GM12874 (cell line): Measurements from ENCODE around the gene HOXB3.
A peak's percentile ranks its signal among the peaks of the same experiment; 100 is the strongest.

Source experiments
- TF ChIP-seq, protein P1 (sequence below): IDR thresholded peaks from 2 replicates; pipeline ENCODE4 v1.5.1; 2011; ENCODE audit warnings: low read depth, mild to moderate bottlenecking, control low read depth, low read length, moderate library complexity; ENCODE audit not compliant: insufficient read depth

Gene HOXB3

DNA sequence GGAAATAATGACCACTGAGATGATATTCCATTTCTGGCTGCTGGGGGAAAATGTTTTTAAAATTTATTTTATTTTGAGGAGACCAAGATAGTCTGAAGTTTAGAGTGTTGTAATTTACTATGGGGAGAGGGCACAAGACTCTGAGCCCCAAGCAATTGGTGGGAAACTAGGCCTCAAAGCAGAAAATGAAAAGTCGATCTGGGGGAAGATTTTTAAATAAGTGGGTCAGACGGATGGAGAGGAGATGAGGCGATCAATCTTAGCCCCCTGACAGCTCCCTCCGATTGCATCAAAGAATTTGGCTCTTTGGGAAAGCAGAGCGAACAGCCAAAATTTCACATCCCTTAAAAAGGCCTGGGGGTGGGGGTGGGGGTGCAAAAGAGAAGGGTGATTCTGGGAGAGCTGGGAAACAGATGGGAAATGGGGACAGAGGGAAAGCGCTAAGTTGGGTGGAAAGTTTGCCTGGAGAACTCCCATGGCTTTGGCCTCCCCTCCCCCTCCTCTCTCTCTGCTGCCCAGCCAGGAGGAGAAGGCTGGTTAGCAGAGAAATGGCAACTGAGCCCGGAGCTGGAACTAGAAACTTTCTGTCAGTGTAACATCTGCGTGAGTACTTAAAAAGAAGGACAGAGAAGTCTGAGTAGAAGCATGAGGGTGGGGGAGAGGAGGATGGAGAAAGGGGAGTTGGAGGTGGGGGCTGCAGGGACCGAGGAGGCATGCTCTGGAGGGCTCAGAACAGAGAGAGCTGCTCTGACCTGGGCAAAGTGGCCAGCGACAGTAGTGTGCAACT is 43.7 kb downstream of the HOXB3 start:
- TF ChIP-seq, protein P1, sequence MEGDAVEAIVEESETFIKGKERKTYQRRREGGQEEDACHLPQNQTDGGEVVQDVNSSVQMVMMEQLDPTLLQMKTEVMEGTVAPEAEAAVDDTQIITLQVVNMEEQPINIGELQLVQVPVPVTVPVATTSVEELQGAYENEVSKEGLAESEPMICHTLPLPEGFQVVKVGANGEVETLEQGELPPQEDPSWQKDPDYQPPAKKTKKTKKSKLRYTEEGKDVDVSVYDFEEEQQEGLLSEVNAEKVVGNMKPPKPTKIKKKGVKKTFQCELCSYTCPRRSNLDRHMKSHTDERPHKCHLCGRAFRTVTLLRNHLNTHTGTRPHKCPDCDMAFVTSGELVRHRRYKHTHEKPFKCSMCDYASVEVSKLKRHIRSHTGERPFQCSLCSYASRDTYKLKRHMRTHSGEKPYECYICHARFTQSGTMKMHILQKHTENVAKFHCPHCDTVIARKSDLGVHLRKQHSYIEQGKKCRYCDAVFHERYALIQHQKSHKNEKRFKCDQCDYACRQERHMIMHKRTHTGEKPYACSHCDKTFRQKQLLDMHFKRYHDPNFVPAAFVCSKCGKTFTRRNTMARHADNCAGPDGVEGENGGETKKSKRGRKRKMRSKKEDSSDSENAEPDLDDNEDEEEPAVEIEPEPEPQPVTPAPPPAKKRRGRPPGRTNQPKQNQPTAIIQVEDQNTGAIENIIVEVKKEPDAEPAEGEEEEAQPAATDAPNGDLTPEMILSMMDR = no peak

DNA sequence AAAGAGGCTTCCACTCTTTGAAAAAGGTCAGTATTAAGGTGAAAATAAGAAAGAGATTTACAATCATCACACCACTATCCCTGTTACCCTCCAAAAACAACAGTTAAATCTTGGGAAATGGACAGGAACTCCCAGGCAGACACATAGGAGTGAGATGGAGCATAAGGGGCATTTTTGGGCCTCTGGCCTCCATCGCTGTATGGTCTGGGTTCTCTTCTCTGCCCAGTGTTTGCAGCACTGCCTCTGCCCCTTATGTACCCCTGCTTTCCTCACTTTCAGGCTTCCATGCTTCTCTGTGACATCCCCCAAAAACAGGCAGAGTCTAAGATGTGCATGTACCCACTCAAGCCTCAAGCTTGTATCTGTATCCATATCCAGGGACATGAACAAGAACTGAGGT is 44.5 kb downstream of the HOXB3 start:
- TF ChIP-seq, protein P1 = no peak

GRCh38 chr17:48545022-48545375 is 45.0 kb downstream of the HOXB3 start, which contains the start of gene HOXB2:
HOXB2 (minus strand) TSS chr17:48545109; CDS start chr17:48544911, 198 bp downstream.
- TF ChIP-seq, protein P1 = no peak

DNA sequence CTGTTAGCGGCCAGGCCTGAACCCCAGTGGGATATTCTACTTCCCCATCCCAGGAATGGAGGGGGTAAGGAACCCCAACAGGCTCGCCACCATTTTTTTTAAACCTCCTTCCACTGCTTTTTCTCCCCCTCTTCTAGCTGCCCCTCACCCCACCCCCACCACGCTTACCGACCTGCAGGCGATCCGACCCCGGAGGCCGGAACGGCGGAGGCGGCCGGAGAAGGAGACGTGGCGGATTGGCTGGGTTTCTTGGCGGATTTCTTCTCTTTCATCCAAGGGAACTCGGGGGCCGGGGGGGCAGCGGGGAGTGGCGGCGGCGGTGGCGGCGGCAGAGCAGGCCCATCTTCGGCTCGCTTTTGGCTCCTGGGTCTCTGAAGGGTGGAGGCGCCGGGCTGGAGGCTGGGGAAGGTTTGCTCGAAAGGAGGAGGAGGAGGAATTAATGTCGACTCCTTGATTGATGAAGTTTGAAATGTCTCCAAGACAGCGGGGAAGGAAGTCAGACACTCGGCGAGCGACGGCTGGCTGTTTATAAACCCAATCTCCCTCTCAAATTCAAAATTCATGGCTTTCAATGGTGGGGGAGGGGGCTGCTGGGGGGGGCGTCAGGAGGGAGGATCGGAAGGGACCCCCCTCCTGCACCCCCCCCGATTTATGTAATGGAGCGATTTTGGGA is 45.6 kb downstream of the HOXB3 start:
- TF ChIP-seq, protein P1 = no peak

GRCh38 chr17:48543854-48544348 is 46.1 kb downstream of the HOXB3 start:
- TF ChIP-seq, protein P1 = no peak

- TF ChIP-seq, protein P1 = peak; percentile 34
Observed at GRCh38 chr17:48543107-48543853, 46.8 kb downstream of the HOXB3 start.

DNA sequence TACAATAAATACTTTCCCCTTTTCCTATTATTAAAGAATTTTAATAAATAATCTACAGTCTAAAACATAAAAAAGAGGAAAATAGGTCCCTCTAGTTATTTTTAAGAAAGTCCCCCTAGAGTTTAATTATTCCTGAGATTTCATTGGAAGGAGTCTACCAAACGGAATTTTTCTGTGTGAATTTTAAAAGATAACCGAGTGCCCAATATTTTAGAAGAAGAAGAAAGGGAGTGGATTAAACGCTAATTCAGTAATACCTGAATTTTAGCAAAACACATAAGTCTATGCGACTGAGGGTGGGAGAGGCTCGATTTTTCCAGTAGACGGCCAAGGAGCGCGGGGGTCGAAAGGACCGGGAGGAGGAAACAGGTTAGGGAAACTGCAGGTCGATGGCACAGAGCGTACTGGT is 47.3 kb downstream of the HOXB3 start:
- TF ChIP-seq, protein P1 = no peak
